HG03060 (cell line): Measurements from ENCODE around the gene ACAP1.
"Not testable (repeated sequence)": the region's sequence is repeated elsewhere in the genome, so short reads cannot be mapped to it uniquely, and the experiment has no call there.

Source experiments
- ATAC-seq: cut with Tn5 transposase; IDR thresholded peaks from one replicate; pipeline ENCODE4 v1.9.1; 2021; ENCODE audit warnings: low read depth, moderate number of reproducible peaks; ENCODE audit not compliant: unreplicated experiment

The ACAP1 gene

GRCh38 chr17:7352910-7353635, 16.7 kb downstream of the ACAP1 start:
- ATAC-seq: no peak

GRCh38 chr17:7354262-7354843, 18.0 kb downstream of the ACAP1 start:
- ATAC-seq: no peak

GRCh38 chr17:7355053-7355452, 18.7 kb downstream of the ACAP1 start, which contains the start of gene TMEM95:
TMEM95 (plus strand) TSS chr17:7355156; CDS start chr17:7355205, 49 bp downstream.
- no peak for ATAC-seq

- no peak for ATAC-seq
Measured at GRCh38 chr17:7355573-7355972, 19.2 kb downstream of the ACAP1 start.

GRCh38 chr17:7356072-7356549, 19.8 kb downstream of the ACAP1 start:
- no peak for ATAC-seq

- no peak for ATAC-seq
Measured at GRCh38 chr17:7356756-7357155, 20.4 kb downstream of the ACAP1 start.

GRCh38 chr17:7357381-7357780, 21.1 kb downstream of the ACAP1 start:
- ATAC-seq: no peak

GRCh38 chr17:7361906-7362305, 25.6 kb downstream of the ACAP1 start:
- ATAC-seq: no peak

GRCh38 chr17:7363311-7363710, 27.0 kb downstream of the ACAP1 start:
- ATAC-seq: no peak

GRCh38 chr17:7365963-7366362, 29.6 kb downstream of the ACAP1 start:
- not testable (repeated sequence) for ATAC-seq

- ATAC-seq: no peak
Measured at GRCh38 chr17:7367083-7367482, 30.8 kb downstream of the ACAP1 start.

GRCh38 chr17:7367918-7368598, 31.7 kb downstream of the ACAP1 start:
- ATAC-seq: no peak

GRCh38 chr17:7368599-7368994, 32.3 kb downstream of the ACAP1 start:
- not testable (repeated sequence) for ATAC-seq

GRCh38 chr17:7369825-7370224, 33.5 kb downstream of the ACAP1 start:
- no peak for ATAC-seq

- ATAC-seq: no peak
Measured at GRCh38 chr17:7370853-7371252, 34.5 kb downstream of the ACAP1 start.

- no peak for ATAC-seq
Measured at GRCh38 chr17:7374353-7374752, 38.0 kb downstream of the ACAP1 start.

GRCh38 chr17:7379134-7379533, 42.8 kb downstream of the ACAP1 start:
- ATAC-seq: no peak

- no peak for ATAC-seq
Measured at GRCh38 chr17:7380321-7380720, 44.0 kb downstream of the ACAP1 start.

GRCh38 chr17:7380855-7381683, 44.7 kb downstream of the ACAP1 start, which contains the start of gene TNK1:
TNK1 (plus strand) TSS chr17:7381089; CDS start chr17:7382927, 1,838 bp downstream.
- ATAC-seq: no peak

GRCh38 chr17:7382901-7383300, 46.6 kb downstream of the ACAP1 start:
- ATAC-seq: no peak

- no peak for ATAC-seq
Measured at GRCh38 chr17:7383371-7383741, 47.0 kb downstream of the ACAP1 start.
